GM18502 (cell line): ENCODE results near the gene TNFAIP8.
A peak's percentile ranks its signal among the peaks of the same experiment; 100 is the strongest.

Experiments
- ATAC-seq: cut with Tn5 transposase; IDR thresholded peaks from one replicate; pipeline ENCODE4 v1.9.1; 2021; ENCODE audit warnings: mild to moderate bottlenecking; ENCODE audit not compliant: unreplicated experiment, poor library complexity

Gene TNFAIP8

GRCh38 chr5:119365847-119366539 lies 10.2 kb downstream of the TNFAIP8 start:
- ATAC-seq = no peak

GRCh38 chr5:119366540-119366881 lies 10.7 kb downstream of the TNFAIP8 start:
- peak; percentile 21 for ATAC-seq

- peak; percentile 80 for ATAC-seq
Observed at GRCh38 chr5:119367502-119368237, 11.9 kb downstream of the TNFAIP8 start.

- ATAC-seq = peak; percentile 13
Observed at GRCh38 chr5:119368238-119368630, 12.4 kb downstream of the TNFAIP8 start.

GRCh38 chr5:119370486-119370885 lies 14.7 kb downstream of the TNFAIP8 start:
- no peak for ATAC-seq

GRCh38 chr5:119371146-119371545 lies 15.3 kb downstream of the TNFAIP8 start:
- no peak for ATAC-seq

GRCh38 chr5:119373449-119373858 lies 17.6 kb downstream of the TNFAIP8 start:
- peak; percentile 77 for ATAC-seq

- no peak for ATAC-seq
Observed at GRCh38 chr5:119374901-119375300, 19.1 kb downstream of the TNFAIP8 start.

GRCh38 chr5:119377066-119377465 lies 21.2 kb downstream of the TNFAIP8 start:
- no peak for ATAC-seq

- no peak for ATAC-seq
Observed at GRCh38 chr5:119378075-119378700, 22.4 kb downstream of the TNFAIP8 start.

- no peak for ATAC-seq
Observed at GRCh38 chr5:119379096-119379495, 23.3 kb downstream of the TNFAIP8 start.

GRCh38 chr5:119379942-119380547 lies 24.2 kb downstream of the TNFAIP8 start:
- ATAC-seq = no peak

- ATAC-seq = no peak
Observed at GRCh38 chr5:119382169-119382568, 26.4 kb downstream of the TNFAIP8 start.

GRCh38 chr5:119383008-119383407 lies 27.2 kb downstream of the TNFAIP8 start:
- ATAC-seq = no peak

- peak; percentile 43 for ATAC-seq
Observed at GRCh38 chr5:119385136-119385535, 29.3 kb downstream of the TNFAIP8 start.

- peak; percentile 38 for ATAC-seq
Observed at GRCh38 chr5:119385536-119386128, 29.8 kb downstream of the TNFAIP8 start.

- ATAC-seq = no peak
Observed at GRCh38 chr5:119386596-119387344, 31.0 kb downstream of the TNFAIP8 start.

- ATAC-seq = no peak
Observed at GRCh38 chr5:119387945-119388618, 32.3 kb downstream of the TNFAIP8 start.

- ATAC-seq = no peak
Observed at GRCh38 chr5:119388619-119389190, 32.9 kb downstream of the TNFAIP8 start.
